ENCODE results near the gene NEDD8.
A peak's percentile ranks its signal among the peaks of the same experiment; 100 is the strongest.

Gene NEDD8

DNA sequence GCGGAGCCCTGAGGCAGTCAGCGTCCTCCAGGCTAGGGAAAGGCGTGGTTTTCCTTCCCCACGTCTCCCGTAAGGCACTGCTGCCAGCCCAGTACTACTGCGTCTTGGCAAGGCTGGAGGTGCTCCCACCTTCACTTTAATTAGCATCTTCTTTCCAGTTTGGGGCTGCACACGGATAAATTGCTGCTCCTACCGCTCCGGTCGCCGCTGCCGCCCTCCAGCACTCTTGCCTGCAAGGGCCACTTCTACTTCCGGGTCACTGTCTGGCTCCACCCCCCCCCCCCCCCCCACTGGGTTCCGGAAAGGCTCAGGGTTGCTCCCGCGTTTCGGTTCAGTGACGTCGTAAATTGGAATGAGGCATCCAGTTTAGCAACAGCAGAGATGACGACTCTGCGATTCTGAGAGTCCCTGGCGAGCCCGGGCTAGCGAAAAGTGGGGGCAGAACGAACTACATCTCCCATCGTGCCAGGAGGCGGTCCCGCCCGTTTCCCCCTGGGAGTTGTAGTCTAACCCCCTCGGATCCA lies at the start of gene NEDD8:
TSS of gene NEDD8 (minus strand) at position 247 of the 524 bp plus-strand sequence. CDS start at position 147, 100 bp downstream.
- DNase-seq: peak; percentile 76

DNA sequence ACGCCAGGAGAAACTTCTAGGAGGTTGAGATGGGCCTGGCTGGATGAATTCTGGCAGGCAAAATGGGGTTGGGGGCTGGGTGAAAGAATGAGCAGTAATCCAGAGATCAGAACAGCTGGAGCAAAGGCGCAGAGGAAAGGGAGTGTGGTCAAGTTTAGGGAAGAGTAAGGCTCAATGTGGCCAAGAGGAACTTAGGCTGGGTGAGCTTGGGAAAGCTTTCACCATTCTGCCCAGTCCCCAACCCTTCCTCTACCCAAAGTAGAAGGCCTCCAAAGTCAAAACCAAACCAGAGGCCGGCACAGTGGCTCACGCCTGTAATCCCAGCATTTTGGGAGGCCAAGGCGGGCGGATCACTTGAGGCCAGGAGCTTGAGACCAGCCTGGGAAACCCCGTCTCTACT lies 49.5 kb upstream of the NEDD8 start:
- no peak for DNase-seq

DNA sequence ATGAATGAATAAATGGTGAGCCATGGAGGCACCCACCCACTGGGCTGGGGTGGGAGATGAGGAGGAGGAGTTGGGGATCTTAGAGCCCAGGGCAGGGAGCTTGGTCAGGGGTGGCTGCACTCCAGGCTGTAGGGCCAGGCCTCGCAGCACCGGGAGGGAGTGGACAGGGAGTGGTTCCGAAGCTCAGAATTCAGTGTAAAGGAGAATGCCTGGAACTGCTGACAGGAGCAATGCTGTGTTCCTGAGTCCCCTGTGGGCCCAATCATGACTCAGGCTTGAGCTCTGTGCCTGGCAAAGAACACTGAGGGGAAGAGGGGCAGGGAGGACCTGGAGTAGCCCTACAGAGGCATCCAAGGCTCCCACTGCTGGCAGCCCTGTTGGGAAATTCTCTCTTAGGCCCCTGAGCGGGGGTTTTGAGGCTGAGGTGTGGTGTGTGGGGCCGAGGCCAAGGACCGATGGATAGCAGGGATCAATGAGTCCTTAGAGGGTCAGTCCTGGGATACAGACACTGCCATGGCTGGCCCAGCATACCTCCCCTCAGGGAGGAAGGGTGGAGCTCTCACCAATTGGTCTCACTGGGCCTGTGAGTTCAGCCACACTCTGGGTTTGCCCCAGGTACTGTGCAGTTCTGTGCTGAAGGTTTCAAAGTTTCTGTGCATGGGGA lies 48.8 kb upstream of the NEDD8 start:
- no peak for DNase-seq

DNA sequence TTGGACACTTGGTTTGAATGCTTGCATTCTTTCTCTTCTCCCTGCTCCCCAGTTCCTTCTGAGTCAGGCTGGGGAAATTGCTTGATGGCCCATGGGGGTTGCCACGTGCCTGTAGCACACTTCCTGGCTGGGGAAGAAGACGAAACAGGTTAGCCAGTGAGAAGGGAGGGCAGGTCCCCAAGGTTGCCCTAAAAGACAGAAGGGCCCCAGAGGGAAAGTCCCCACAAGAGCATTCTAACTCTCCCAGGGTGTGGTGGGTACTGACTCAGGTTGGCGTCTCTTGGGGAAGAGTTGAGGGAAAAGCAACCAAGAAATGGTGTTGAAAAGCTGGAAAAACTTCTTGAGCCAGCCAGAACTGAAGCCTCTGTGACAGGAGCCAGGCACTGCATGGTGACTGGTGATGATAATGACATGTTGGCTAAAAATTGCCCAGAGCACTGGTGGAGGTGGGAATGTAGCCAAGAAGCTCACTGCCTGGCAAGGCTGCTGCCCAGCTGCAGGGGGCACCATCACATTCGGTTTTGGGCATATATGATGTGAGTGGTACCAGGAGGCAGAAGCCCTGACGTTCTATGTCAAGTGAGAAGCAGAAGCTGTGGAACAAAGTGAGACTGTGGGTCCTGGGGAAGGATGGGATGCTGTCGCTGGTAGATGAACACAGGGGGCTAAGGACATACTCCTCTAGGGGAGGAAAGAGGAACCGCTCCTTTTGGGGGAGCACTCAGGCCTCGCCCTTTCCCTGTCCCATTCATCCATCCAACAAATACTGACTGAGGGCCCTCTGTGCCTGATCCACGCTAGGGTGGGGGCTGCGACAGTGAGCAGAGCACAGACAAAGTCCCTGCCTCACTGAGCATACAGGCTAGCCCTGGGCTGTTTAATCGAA lies 47.4 kb upstream of the NEDD8 start:
- no peak for DNase-seq

DNA sequence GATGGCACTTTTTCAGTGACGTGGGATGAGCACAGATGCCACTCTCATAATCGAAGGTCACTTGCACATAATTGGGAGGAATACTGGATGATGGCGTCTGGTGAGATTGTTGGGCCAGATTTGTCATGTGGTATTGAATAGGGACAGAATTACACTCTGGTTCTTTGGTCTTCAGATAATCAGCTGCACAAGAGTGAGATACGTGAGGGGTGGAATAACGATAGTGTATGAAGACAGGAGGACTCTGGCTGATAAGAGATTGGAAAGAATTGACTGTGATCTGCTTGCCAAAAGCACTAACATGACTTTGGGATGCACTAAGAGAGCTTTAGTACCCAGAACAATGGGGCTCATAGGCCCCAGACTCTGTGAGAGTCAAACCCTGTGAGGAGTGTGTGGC lies 46.3 kb upstream of the NEDD8 start:
- DNase-seq: no peak

DNA sequence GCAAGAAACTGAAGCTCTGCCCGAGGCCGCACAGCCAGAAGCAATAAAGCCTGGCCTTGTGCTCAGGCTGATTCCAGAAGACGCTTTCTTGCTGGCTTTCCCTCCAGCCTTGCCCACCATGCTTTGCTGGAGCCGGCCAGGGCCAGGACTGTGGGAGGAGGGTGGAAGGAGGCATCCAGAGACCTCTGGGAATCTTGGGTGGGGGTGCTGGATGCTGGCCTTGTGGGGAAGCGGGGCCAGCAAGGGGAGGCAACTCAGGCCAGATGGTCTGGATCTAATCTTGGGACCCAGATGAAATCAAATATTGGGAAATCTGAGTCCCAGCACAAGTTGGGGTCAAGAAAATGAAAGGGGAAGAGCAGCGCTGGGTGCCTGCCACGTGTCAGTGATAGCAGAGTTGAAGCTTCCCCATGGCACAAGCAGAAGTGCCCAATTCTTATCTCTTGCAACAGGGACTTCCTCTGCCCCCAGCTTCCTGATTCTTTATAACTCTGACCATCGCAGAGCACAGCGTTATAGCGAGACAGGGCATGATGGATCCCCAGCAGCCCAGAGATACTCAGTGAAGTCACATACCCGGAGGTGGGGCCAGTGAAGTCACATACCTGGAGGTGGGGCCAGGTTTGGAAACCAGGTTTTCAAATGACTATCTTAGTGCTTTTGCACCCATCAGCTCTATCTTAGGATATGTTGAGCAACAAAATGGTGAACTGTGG lies 45.6 kb upstream of the NEDD8 start:
- DNase-seq: no peak

DNA sequence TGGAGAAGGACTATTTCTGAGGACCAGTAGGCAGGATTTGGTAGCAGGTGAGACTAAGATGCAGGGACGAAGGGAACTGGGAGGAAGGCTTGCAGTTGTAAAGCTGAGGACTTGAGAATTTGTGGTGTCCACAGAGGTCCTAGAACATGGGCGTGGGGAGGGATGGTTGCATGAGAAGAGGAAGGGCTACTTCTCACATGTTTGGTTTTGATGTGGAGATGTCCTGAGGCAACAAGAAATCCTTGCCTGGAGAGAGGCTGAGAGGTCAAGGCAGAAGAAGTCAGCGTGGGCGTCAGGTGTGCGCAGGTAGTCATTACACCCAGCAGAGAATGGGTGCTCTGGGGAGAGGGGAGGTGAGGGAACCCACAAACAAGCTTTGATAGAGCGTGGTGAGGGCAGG lies 44.9 kb upstream of the NEDD8 start:
- no peak for DNase-seq

DNA sequence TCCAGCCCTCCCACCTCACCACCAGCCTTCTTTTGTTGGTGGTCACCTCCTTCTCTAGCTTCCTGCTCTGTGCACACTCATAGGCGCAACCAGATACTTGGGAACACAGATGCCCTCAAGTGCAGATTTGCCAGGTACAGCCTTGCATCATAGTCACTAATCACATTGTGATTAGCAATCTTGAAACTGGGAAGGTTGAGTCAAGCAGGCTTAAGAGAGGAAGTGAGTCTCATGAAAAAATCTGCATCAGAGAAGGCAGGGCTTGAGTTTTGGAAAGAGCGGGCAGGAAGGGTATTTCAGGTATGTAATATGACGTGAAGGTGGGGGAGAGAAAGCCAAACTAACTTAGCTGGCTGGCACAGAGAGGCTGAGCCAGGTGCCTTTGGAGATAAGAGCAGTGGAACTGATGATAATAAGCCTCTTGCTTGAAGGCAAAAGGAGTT lies 42.0 kb upstream of the NEDD8 start:
- DNase-seq: no peak

DNA sequence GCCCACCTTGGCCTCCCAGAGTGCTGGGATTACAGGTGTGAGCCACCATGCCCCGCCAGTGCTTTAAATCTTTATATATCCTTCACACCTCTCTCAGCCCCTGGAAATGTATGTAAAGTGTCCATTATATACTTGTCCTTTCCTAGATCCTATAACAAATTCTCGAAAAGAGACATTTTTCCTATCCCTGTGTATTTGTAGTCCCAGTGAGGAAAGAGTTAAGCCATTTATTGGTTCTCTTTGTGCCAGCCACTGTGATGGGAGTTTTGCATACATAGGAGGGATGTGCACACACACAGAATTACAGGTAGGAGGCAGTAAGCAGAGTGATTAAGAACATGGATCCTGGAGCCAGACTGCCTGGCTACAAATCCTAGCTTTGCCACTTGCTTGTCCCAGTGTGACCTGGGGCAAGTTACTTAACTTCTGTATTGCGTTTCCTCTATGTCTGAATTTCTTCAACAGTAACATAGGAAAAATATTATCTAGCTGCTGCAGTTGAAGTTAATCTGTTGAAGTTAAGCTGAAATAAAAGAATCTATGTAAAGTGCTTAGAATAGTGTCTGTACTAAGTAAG lies 41.3 kb upstream of the NEDD8 start:
- no peak for DNase-seq

DNA sequence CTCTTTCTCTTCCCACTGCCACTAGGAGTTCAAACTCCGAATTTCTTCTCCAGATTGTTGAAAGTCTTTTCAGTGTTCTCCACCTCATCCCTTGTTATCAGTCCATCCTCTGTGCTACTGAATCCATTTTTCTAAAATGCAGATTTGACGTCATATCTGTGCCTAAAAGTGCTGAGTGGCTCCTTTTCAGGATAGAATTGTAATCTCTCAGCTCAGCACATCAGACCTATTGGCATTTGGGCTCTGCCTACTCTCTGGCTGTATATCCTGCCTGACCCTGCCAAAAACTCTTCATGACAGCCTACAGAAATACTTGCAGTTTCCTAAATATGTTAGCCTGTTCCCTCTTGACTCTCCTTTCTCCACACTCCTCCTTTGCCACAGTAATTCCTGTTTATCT lies 40.3 kb upstream of the NEDD8 start:
- no peak for DNase-seq

DNA sequence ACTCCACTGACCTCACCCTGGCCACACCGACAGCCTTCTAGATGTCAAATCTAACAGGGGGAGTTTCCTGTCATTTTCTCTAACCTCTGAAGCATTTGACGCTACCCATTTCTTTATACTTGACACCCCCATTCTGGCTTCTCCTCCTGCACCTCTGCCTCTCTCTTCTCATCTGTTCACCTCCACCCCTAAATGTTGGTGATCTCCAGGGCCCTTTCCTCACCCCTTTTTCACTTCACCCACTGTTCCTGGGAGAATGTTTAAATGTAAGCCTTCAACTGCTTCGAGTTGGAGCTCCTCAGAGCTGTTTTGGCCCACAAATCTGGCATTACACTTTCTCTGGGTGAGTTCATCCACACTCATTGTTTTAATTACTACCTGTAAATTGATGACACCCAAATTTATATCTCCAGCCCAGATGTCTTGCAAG lies 39.7 kb upstream of the NEDD8 start:
- DNase-seq: no peak

DNA sequence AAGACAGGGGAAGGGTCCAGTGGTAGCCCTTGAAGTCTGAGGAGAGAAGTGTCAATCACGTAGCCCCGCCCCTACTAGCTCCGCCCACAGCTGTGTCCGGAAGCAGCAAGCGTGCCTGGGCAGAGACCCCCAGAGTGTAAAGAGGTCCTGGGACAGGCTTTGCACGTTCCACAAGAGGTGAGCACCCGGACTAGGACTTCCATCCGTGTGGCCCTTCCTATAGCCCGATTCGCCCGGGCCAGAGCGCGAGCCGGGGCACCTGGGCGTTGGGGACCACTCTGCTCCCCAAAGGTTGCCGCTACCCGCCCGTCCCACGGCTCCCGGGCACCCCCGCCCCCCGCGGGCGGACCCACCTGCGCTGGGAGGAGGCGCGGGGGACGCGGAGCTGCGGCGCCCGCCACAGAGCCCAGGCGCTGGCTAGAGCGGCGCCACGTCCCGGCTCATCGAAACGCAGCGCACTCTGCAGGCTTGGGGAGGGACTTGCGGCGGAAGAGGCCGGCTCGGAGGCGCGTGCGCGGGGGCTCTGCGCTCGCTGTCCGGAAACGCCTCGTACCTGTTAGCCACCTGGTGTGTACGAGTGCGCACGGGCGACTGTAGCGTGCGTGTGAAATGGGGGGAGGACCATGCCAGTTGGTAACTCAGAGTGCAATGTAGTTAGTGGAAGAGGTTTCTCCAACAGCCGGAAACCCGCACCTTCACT lies 39.1 kb upstream of the NEDD8 start, which contains the start of gene RABGGTA:
TSS of gene RABGGTA (minus strand) at position 464 of the 700 bp plus-strand sequence. CDS start 482 bp downstream, outside the sequence.
- peak; percentile 77 for DNase-seq

DNA sequence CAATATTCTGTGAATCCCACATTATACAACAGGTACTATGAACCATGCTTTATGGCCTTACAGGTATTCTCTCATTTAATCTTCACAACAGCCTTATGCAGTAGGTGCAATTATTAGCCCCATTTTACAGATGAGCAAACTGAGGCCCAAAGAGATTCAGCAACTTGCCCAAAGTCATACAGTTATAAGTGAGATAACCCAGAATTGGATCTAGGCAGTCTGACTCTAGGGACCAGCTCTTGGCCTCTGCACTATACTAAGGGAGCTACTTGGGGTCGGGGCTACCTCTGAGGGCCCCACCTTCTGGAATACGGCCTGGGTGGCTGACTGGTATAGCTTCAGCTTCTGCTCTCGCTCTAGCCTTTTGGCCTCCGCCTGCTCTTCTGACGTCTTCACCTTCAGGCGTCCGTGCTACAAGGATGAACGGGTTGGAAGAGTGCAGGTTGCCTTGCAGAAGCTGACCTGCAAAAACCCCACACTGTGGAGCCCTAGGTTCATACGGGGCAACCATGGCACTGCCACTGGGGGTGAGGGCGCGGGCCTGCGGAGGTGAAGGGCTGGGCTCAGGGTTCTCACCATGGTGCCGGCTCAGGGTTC lies 38.5 kb upstream of the NEDD8 start:
- DNase-seq: no peak

DNA sequence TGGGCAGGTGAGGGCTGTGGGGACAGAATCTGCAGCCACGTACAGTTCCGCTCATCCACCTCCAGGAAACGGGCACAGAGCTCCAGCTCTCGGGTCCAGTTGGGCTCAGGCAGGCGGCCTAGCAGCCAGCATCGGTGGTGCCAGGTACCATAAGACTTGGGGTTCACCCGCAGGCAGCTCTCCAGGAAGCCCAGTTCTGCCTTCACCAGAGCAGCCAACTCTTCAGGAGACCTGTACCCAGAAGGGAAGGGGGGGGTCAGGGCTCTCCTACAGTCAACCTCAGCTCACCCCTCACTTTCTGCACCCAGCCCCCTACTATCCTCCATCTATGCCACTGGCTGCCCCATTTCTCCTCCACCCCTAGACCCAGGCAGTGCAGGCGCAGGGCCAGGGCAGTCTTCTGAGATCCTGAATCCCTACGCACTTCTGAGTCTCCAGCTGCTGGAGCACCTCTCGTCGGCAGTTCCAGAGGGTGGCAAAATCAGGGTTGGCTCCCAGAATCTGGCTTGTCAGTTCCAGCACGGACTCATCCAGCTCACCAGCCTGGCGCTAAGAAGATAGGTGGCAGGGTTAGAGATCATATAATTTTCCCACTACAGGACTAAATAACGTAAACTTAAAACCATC lies 37.9 kb upstream of the NEDD8 start:
- no peak for DNase-seq

DNA sequence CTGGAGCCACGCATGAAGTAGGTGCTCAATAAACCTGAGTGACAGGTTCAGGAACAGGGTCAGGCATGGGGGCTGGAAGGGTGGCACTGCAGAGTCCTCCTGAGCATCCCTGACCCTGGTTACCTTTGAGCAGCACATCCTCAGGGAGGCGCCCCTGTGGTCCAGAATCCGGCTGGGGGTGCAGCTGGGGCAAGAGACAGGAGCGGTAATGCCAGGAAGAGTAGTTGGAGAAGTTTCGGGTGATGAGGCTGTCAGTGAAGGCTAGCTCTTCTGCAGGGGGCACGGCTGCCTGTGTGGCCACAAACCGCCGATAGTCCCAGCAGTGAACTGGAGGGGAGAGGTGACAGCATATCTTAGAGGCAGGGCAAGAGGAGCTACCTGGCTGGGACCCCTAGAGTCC lies 37.2 kb upstream of the NEDD8 start:
- no peak for DNase-seq

DNA sequence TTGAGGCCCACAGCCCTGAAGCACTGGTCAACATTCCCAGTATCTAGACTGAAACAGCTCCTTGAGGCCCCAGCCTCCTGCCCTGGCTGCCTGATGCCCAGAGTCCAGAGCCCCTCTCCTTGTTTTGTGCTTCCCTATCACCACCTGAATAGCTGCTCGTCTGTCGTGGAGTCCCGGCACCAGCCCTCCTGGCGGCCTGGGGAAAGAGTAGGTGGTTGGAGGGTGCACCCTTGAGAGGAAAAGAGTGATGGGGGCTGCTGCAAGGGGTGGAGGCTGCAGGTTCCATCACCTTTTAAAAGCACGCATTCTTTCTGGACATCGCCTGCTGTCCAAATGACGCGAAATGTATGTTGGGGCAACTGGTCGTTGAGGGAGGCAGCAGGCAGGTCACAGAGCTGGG lies 36.1 kb upstream of the NEDD8 start:
- no peak for DNase-seq

DNA sequence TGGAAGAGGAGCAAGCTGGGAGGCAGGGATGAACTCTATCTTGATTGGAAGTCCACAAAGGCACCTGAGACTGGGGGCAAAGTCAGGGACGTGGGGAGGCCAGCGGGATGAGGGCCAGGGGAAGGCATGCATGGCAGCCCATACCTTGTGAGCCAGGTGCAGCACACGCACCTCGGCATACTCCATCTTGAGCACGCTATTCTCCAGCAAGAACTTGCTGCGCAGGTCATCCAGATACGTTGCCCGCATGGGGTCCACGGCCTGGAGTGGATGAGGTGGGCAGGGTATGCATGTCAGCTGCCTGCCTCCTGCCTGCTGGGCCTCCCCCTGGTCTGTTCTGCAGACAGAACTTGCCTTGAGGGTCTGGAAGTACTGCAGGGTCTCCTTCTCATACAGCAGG lies 35.3 kb upstream of the NEDD8 start:
- no peak for DNase-seq

DNA sequence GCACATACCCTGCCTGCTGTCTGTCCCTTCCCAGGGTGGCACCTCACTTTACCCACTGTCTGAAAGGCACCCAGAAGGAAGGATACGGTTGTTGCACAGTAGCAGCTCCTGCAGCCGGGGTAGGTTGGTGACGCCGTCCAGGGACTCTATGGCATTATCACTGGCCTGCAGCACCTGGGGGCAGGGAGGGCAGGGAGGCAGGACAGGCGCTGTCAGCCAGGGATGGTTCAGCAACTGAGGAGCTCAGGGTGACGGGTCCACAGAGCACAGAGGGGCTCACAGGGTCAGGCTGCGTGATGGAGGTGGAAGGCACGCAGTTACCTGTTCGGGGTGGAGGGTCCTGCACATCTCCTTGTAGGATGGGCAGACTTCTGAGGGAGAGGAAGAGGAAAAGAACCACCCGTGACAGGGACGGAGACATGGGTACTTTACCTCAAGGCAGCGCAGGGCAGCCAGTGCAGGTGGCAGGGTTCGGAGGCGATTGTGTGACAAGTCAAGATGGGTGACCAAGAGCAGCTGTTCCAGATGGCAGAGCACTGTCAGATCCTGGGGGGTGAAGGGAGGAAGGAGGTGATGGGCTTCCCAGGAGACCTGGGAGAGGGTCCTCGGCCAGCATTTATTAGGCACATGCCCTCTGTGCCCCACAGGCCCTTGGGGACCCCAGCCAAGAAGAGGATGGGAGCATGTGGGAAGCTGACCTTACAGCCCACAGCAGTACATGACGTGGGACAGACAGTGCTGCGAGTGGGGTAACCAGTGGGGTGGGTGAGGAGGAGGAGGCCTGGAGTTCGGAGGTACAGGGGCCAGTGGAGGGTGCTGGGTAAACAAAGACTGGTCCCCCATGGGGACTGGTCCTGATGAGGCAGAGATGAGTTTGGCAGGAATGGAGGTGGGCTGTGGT lies 34.4 kb upstream of the NEDD8 start:
- no peak for DNase-seq

DNA sequence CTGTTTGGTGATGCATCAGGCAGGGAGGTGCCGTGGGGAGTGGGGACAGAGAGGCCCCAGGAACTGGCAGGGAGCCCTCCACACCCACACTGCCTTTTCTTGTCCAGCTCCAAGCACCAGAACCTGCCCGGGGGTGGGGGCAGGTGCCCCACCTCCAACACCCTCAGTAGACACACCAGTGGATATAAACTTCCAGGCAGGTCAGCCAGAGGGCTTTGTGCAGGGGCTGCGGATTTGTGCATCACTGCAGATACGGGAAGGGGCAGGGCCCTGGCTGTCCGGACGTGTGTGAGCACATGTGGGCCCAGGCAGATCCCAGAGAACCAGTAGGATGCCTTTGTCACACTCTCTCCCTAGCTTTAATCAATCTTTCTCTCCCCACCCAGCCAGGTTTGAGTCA lies 32.1 kb upstream of the NEDD8 start:
- DNase-seq: no peak

DNA sequence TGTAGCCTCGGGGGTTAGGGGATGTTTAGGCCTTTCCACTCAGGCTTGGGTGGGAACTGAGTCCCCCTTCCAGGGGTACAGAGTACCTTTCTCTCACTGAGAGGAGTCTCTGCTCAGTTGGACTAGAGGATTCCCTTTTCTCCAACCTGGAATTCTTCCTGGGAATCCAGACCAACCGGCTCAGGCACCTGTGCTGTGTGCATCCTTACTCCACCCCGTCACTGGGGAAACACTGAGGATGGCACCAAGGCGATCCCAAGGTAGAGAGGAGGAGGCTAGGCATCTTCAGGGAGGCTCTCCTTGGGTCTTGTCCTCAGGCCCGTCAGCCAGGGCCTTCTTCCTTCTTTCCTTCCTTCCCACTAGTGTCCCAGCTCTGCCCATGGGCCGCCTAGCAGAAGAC lies 31.7 kb upstream of the NEDD8 start:
- DNase-seq: no peak
